HCT116 (cell line): Measurements from ENCODE around the gene SLC44A5. TPM values are rescaled to one million over a fixed set of nuclear protein-coding genes. Genes with fewer than 3 reads are reported as not detected.
"Not testable (repeated sequence)": the region's sequence is repeated elsewhere in the genome, so short reads cannot be mapped to it uniquely, and the experiment has no call there.

Experiments
- ATAC-seq: fragments of 200-7000 bp; cut with Tn5 transposase; 2 replicates; pipeline ENCODE4 v1.9.1; 2020; ENCODE audit warnings: mild to moderate bottlenecking, moderate library complexity
- BruUV-seq: library from RNA; stranded (reverse); fragments of 400-500 nt; replicated peaks from 2 replicates; lab custom pipeline; 2021; lab: Mats Ljungman, UMichigan
- CTCF ChIA-PET: fragments of 300-600 bp; sonication (Branson Sonifier 250); formaldehyde crosslinking; loops from one replicate; lab custom pipeline; 2021; ENCODE audit warnings: antibody characterized with exemption; lab: Charles Lee
- POLR2A ChIA-PET: fragments of 300-600, 350-600 bp; sonication (Branson Sonifier 250); formaldehyde crosslinking; loops from one replicate; lab custom pipeline; 2021; ENCODE audit warnings: antibody characterized with exemption; lab: Charles Lee
- RAD21 ChIA-PET, 2 experiments: fragments of 300-600 bp; sonication (Branson Sonifier 250); formaldehyde crosslinking; loops; one replicate each; lab custom pipeline; 2023; ENCODE audit warnings: low total read pairs in 2 of 2; ENCODE audit not compliant: uncharacterized antibody in 2 of 2, unreplicated experiment in 2 of 2, low non-redundant PET in 1 of 2; lab: Charles Lee
- DNase-seq: peaks from one replicate; pipeline ENCODE4 v3.0.0-alpha.2; 2010; ENCODE audit warnings: low read depth, low spot score
- H2AFZ ChIP-seq: fragments of 200-600 bp; shearing (Covaris generic), sonication (generic); 2 replicates; pipeline ENCODE4 v1.6.1; 2017; ENCODE audit warnings: low read depth, mixed run types, mixed read lengths, antibody characterized with exemption, low read length; ENCODE audit not compliant: poor library complexity, severe bottlenecking
- H3K27ac ChIP-seq: 2 replicates; pipeline ENCODE4 v1.5.1; 2012; ENCODE audit warnings: low read depth, low read length
- H3K27me3 ChIP-seq: fragments of 200-600 bp; sonication (generic); 2 replicates; pipeline ENCODE4 v1.6.1; 2016; ENCODE audit warnings: mixed run types, low read length, mixed read lengths; ENCODE audit not compliant: insufficient read depth
- H3K36me3 ChIP-seq, 2 experiments: fragments of 200-500 bp in 1 of 2; fragments of 200-600 bp in 1 of 2; sonication (Bioruptor generic) in 1 of 2; sonication (generic) in 1 of 2; 2 replicates each; pipeline versions ENCODE4 v1.5.1 to v1.6.1; 2014 to 2016; ENCODE audit warnings: low read length in 2 of 2, inconsistent platforms in 1 of 2, mixed read lengths in 1 of 2, mixed run types in 1 of 2; ENCODE audit not compliant: insufficient read depth in 2 of 2, control insufficient read depth in 1 of 2
- H3K4me1 ChIP-seq, 2 experiments: fragments of 200-600 bp in 1 of 2; sonication (generic) in 1 of 2; 2 replicates each; pipeline versions ENCODE4 v1.5.1 to v1.6.1; 2012 to 2017; ENCODE audit warnings: low read length in 2 of 2, inconsistent platforms in 1 of 2, mild to moderate bottlenecking in 1 of 2, mixed read lengths in 1 of 2, mixed run types in 1 of 2, moderate library complexity in 1 of 2; ENCODE audit not compliant: insufficient read depth in 2 of 2, control insufficient read depth in 1 of 2
- H3K4me2 ChIP-seq: fragments of 200-600 bp; sonication (generic); 2 replicates; pipeline ENCODE4 v1.6.1; 2017; ENCODE audit warnings: mixed run types, low read length, mixed read lengths
- H3K4me3 ChIP-seq, 2 experiments: fragments of 200-600 bp in 1 of 2; sonication (generic) in 1 of 2; replicated peaks in 1 of 2; 2 replicates each; pipeline ENCODE4 v1.5.1; 2011 to 2016; ENCODE audit warnings: low read length in 2 of 2, control low read depth in 1 of 2, low read depth in 1 of 2, mild to moderate bottlenecking in 1 of 2, mixed read lengths in 1 of 2, mixed run types in 1 of 2
- H3K79me2 ChIP-seq: fragments of 200-600 bp; sonication (generic); 2 replicates; pipeline ENCODE4 v1.6.1; 2017; ENCODE audit warnings: mild to moderate bottlenecking, mixed run types, low read length, moderate library complexity, mixed read lengths; ENCODE audit not compliant: insufficient read depth
- H3K9ac ChIP-seq: fragments of 200-600 bp; sonication (generic); 2 replicates; pipeline ENCODE4 v1.6.1; 2016; ENCODE audit warnings: low read length, mixed read lengths
- H3K9me2 ChIP-seq: fragments of 200-600 bp; sonication (generic), shearing (Covaris generic); 2 replicates; pipeline ENCODE4 v1.6.1; 2017; ENCODE audit warnings: mixed run types, mild to moderate bottlenecking, moderate library complexity; ENCODE audit not compliant: insufficient read depth
- H3K9me3 ChIP-seq, 2 experiments: fragments of 200-500 bp in 1 of 2; fragments of 200-600 bp in 1 of 2; sonication (Bioruptor generic) in 1 of 2; sonication (generic) in 1 of 2; 2 replicates each; pipeline ENCODE4 v1.6.1; 2014 to 2017; ENCODE audit warnings: low read length in 2 of 2, mixed read lengths in 2 of 2, inconsistent platforms in 1 of 2, low read depth in 1 of 2, mild to moderate bottlenecking in 1 of 2, mixed run types in 1 of 2, moderate library complexity in 1 of 2; ENCODE audit not compliant: control insufficient read depth in 1 of 2, insufficient read depth in 1 of 2
- H4K20me1 ChIP-seq: fragments of 200-600 bp; sonication (generic), shearing (Covaris generic); 2 replicates; pipeline ENCODE4 v1.6.1; 2017; ENCODE audit warnings: mixed run types, mild to moderate bottlenecking, moderate library complexity; ENCODE audit not compliant: insufficient read depth
- ATF3 ChIP-seq: IDR thresholded peaks from 2 replicates; pipeline ENCODE4 v1.6.1; 2012
- CEBPB ChIP-seq: IDR thresholded peaks from 2 replicates; pipeline ENCODE4 v1.6.1; 2012; ENCODE audit warnings: low read depth
- CTCF ChIP-seq, 3 experiments: fragments of 200-600 bp in 1 of 3; sonication (generic) in 1 of 3; IDR thresholded peaks in 2 of 3; conservative IDR thresholded peaks in 1 of 3; 2 replicates each; pipeline ENCODE4 v1.5.1; 2012 to 2017; ENCODE audit warnings: low read depth in 2 of 3, low read length in 2 of 3, antibody characterized with exemption in 1 of 3, borderline replicate concordance in 1 of 3, control low read depth in 1 of 3, mild to moderate bottlenecking in 1 of 3, mixed read lengths in 1 of 3, mixed run types in 1 of 3, moderate library complexity in 1 of 3; ENCODE audit not compliant: insufficient read depth in 1 of 3
- EZH2phosphoT487 ChIP-seq: fragments of 200-600 bp; IDR thresholded peaks from 2 replicates; pipeline ENCODE4 v1.6.1; 2018; ENCODE audit warnings: antibody characterized with exemption, borderline replicate concordance
- FOSL1 ChIP-seq: IDR thresholded peaks from 2 replicates; pipeline ENCODE4 v1.6.1; 2012; ENCODE audit warnings: low read depth
- JUND ChIP-seq: IDR thresholded peaks from 2 replicates; pipeline ENCODE4 v1.6.1; 2012
- RAD21 ChIP-seq: IDR thresholded peaks from 2 replicates; pipeline ENCODE4 v1.6.1; 2012; ENCODE audit warnings: low read depth, mild to moderate bottlenecking
- YY1 ChIP-seq: IDR thresholded peaks from 2 replicates; pipeline ENCODE4 v1.6.1; 2011; ENCODE audit warnings: low read length, low read depth, moderate library complexity, mild to moderate bottlenecking; ENCODE audit not compliant: insufficient replicate concordance; ENCODE audit errors: extremely low read depth
- ZNF274 ChIP-seq: fragments of 200-500 bp; sonication (Bioruptor generic); IDR thresholded peaks from 2 replicates; pipeline ENCODE4 v1.6.1; 2014; ENCODE audit warnings: mild to moderate bottlenecking, low read depth, low read length, inconsistent platforms
- intact Hi-C: fragments of 100-400 bp; cut with micrococcal nuclease; formaldehyde crosslinking; loops from 2 replicates; pipeline ENCODE4 v1.10.0; 2022
- total RNA-seq: library from RNA; stranded (reverse); gene quantifications from one replicate; pipeline ENCODE4 v1.2.1, GENCODE V29; 2021; ENCODE audit not compliant: unreplicated experiment

Gene SLC44A5
- total RNA-seq, 1 experiment from 2014 or later: 2.4 TPM

- TF ChIP-seq CTCF (IDR thresholded peaks at IDR 0.05 in 2 of 3, conservative IDR thresholded peaks at IDR 0.05 in 1 of 3; ENCODE audit: borderline replicate concordance in 1 of 3, insufficient read depth in 1 of 3, low read depth in 2 of 3, low read length in 2 of 3): no peak
- TF ChIP-seq ZNF274: no peak
- TF ChIP-seq FOSL1: no peak
- no peak for TF ChIP-seq JUND
- no peak for TF ChIP-seq EZH2phosphoT487
- no peak for TF ChIP-seq RAD21
- no peak for TF ChIP-seq YY1
- TF ChIP-seq ATF3: no peak
- no peak for TF ChIP-seq CEBPB
These were observed 198.3 kb downstream of the SLC44A5 start (continued) for GRCh38 chr1:75412616-75413015.

GRCh38 chr1:75404681-75405080 lies 206.2 kb downstream of the SLC44A5 start:
- DNase-seq, H3K9me2 ChIP-seq, H3K4me2 ChIP-seq, RAD21 ChIA-PET, H4K20me1 ChIP-seq, POLR2A ChIA-PET, BruUV-seq, H2AFZ ChIP-seq, ATAC-seq, H3K36me3 ChIP-seq, H3K4me3 ChIP-seq, H3K9me3 ChIP-seq, intact Hi-C loops, CTCF ChIA-PET, H3K9ac ChIP-seq, H3K27me3 ChIP-seq, H3K27ac ChIP-seq, H3K79me2 ChIP-seq, H3K4me1 ChIP-seq: not testable (repeated sequence)

- H3K9ac ChIP-seq, H4K20me1 ChIP-seq, BruUV-seq, DNase-seq, H3K4me3 ChIP-seq, POLR2A ChIA-PET, H3K4me1 ChIP-seq, H3K36me3 ChIP-seq, intact Hi-C loops, ATAC-seq, RAD21 ChIA-PET, H3K9me3 ChIP-seq, H3K27ac ChIP-seq, H3K9me2 ChIP-seq, H3K4me2 ChIP-seq, CTCF ChIA-PET, H2AFZ ChIP-seq, H3K27me3 ChIP-seq, H3K79me2 ChIP-seq: not testable (repeated sequence)
These were observed 207.7 kb downstream of the SLC44A5 start for GRCh38 chr1:75403147-75403646.
